Mucosa of gallbladder (tissue), 1 donor: ENCODE results near the gene MNT. TPM values are rescaled to one million over a fixed set of nuclear protein-coding genes. Genes with fewer than 3 reads are reported as not detected.
A peak's percentile ranks its signal among the peaks of the same experiment; 100 is the strongest.

Experiments used
- DNase-seq: peaks from one replicate; pipeline ENCODE4 v3.0.0-alpha.2; 2020; ENCODE audit warnings: low spot score
- total RNA-seq: library from RNA; stranded (reverse); gene quantifications from one replicate; pipeline ENCODE4 v1.2.1, GENCODE V29; 2021
- donor health status: DM: no; HTN: no; CAD: no.

MNT gene
- total RNA-seq, 1 donor from 2014 or later, result 44.0 TPM

DNA sequence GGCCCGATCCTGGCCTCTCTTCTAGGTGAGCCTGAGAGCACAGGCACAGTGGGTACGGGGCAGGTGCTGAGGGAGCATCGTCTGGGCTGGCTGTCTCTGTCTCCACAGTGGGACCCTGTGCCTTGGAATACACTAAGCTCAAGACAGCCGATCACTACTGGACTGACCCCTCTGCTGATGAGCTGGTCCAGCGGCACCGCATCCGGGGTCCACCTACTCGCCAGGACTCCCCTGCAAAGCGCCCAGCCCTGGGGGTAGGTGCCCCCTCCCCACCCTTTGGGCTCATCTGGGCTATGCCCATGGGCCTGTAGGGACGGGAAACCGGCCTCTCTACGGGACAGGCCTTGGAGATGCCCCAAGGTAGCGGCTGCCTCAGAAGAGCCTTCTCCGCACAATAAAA, 38.0 kb downstream of the MNT start:
- no peak for DNase-seq

DNA sequence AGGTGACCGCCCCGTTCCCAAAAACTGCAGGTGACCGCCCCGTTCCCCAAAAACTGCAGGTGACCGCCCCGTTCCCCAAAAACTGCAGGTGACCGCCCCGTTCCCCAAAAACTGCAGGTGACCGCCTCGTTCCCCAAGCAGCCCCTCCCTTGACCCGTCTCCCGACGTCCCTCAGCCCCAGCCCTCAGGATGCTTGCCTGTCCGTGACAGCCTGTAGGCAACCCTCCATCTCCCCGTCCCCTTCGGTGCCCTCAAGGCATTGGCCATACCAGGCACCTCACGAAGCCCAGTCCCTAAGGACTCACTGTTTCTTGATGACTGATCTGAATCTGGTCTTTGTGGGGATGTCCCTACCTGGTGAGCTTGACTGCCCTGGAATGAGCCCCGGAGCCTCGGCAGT, 38.4 kb downstream of the MNT start:
- no peak for DNase-seq

DNA sequence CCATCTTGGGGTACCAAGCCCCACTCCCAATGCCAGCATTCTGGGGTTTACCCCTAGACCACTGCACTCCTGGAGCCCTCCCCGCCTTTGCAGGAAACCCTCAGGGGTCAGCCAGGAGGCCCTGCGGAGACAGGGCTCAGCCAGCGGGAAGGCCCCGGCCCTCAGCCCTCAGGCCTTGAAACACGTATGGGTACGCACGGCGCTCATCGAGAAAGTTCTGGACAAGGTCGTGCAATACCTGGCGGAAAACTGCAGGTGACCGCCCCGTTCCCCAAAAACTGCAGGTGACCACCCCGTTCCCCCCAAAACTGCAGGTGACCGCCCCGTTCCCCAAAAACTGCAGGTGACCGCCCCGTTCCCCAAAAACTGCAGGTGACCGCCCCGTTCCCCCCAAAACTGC, 38.8 kb downstream of the MNT start:
- no peak for DNase-seq

DNA sequence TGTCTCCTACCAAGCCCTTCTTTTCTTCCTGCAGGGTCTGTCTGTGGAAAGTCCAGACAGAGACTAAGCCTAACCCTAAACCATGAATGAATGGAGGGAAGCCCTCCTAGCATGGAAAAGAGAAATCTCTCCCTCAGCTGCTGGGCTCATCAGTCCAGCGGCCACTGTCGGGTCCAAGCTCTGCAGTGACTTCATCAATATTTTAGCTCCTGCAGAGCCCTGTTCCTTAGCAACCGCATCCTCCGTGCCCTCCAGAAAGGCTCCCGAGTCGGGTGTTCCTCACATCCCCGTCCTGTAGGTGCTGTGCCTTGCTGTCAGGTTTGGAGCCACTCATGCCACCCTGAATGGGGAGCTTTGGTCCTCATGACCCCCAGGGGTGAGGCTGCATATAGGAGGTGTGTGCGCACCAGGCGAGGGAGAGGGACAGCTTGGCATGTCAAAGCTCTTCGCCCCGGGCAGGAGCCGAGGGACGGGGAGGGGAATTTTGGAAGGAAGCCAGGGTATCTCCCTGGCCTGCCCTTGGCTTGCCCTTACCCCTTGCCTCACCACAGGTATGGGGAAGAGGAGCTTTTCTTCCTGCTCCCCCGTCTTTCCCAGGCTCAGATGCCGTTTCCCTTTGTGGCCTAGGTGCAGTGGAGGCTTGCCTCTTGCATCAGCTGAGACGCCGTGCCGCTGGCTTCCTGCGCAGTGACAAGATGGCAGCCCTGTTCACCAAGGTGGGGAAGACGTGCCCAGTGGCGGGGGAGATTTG, 39.7 kb downstream of the MNT start:
- no peak for DNase-seq

- DNase-seq, result no peak
Observed at GRCh38 chr17:2357931-2358434, 42.9 kb downstream of the MNT start.

DNA sequence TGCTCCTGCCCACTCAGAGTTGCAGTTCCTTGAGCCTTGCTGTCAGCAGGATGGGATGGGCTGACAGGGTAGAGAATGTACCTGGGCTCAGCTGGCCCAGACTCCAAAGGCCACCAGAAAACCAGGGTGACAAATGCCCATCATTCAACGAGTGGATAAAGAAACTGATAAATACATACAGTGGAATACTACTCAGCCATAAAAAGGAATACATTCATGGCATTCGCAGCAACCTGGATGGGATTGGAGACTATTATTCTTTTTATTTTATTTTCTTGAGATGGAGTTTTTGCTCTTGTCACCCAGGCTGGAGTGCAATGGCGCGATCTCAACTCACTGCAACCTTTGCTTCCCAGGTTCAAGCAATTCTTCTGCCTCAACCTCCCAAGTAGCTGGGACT, 43.6 kb downstream of the MNT start:
- DNase-seq, result no peak

DNA sequence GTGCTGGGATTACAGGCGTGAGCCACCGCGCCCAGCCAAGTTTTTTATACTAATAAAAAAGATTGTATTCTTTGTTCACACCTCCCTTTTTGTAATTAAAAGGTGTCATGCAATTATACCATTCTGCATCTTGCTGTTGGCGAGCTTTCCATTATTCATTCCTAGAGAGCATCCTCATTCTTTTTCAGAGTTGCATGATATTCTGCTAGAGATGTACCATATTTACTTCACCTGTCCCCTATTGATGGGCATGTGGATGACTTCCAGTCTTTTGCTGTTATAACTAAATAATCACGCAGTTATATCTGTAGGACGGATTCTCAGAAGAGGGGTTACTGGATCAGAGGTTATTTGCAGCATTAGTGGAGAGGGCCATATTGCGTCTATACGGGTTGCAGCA, 46.5 kb downstream of the MNT start:
- no peak for DNase-seq

DNA sequence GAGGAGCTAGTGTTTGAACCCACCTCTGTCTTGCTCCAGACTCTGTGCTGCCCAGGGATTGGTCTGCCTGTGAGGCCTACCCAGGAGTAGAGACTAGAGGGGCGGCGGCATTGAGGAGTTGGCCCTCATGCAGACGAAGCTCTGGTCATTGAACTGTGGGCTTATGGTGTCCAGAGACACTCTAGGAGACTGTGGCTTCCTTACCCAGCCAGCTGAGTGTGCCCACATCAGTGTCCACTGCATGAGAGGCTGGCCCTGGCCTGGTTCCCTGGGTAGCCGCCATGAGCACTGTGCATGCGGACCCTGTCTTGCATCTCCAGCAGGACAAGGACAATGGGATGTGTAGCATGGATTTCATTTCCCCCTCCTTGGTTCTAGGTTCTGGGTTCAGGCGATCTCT, 49.6 kb downstream of the MNT start:
- DNase-seq, result no peak

- DNase-seq, result peak; percentile 67
Observed at GRCh38 chr17:2347805-2348685, 52.8 kb downstream of the MNT start.

DNA sequence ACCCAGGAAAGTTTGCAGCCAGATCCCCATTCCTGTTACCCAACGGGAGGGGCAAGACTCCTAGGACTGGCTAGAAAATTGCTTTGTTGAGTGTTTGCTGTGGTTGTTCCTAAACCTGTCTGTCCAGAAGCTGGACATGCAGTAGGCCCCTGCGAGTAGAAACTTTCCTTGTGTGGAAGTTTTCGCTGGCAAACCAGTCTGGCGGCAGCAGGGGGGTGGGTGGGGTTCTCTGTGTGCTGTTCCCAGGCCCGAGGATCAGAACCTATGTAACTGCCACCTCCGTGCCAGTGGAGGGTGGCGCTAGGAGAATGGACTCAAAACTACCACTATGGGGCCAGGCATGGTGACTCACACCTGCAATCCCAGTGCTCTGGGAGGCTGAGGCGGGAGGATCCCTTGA, 54.4 kb downstream of the MNT start:
- DNase-seq, result no peak

GRCh38 chr17:2344528-2344927, 56.3 kb downstream of the MNT start:
- no peak for DNase-seq

DNA sequence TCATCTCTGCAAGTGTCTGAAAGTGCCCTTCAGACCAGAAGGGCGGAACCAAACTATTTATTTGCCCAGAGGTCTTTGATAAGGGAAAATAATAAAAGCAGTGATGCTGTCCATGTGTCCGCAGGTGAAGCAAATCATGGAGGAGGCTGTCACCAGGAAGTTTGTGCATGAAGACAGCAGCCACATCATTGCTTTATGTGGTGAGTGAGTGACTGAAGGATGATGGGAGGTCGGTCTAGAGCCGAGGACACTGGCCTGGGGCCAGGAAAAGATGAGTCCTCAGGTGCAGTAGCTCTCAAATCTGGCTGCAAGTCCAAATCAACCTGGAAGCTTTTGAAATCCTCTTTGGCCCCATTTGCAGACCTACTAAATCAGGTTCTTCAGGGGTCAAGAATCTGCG, 57.4 kb downstream of the MNT start:
- DNase-seq, result no peak

DNA sequence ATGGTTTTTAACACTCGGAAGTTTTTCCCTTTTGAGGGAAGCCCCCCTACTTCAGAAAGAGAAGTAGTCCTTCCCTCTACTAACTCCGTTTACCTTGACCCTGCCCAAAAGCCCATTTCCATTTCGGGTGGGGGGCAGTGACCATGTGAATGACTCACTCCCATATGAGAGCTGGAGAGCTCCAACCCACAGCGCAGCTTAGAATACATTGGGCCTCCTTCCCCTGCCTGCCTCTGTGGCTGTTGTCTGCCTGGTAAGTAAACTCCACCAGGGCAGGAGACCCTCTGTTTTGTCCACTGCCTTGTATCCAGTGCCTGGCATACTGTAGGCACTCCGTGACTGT, 62.6 kb downstream of the MNT start:
- no peak for DNase-seq

- DNase-seq, result peak; percentile 45
Observed at GRCh38 chr17:2337544-2338314, 63.1 kb downstream of the MNT start.

GRCh38 chr17:2336852-2337543, 63.9 kb downstream of the MNT start, which contains the start of gene SGSM2:
Gene SGSM2, plus strand, starts transcription at chr17:2337501. Its CDS starts 188 bp downstream, at chr17:2337689.
- DNase-seq, result no peak

DNA sequence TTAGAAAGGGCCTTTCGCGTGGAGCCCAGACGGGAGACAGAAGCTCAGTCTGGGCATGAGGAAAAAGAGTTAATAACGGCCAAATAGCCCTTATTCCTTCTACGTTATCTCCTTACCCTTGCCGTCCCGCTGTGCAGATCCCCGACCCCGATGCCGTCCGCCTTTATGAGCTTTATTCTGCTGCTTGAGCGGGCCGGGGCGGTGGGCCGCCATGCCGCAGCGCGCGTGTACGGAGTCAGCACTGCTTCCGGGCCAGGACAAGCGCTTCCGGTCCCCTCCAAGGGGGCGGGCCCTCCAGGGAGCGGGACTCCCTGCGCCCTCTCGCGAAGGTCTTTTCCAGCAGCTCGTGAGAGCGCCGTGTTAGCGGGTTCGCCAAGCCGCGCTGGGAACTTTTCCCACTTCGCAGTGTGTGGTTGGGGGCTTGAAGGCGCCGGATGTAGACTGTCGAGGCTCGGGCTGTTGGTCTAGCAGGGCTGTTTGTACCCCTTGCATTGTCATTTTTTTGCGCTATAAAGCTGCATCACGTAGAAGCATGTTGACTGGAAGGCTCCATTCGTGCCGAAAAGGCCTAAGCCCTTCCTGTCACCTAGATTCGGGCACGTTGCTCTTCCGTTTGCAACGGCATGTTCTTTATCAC, 64.5 kb downstream of the MNT start, which contains the start of gene TSR1:
TSR1 (minus strand) TSS at position 243 of the 637 bp plus-strand sequence; CDS start at position 213, 30 bp downstream.
- peak; percentile 91 for DNase-seq

DNA sequence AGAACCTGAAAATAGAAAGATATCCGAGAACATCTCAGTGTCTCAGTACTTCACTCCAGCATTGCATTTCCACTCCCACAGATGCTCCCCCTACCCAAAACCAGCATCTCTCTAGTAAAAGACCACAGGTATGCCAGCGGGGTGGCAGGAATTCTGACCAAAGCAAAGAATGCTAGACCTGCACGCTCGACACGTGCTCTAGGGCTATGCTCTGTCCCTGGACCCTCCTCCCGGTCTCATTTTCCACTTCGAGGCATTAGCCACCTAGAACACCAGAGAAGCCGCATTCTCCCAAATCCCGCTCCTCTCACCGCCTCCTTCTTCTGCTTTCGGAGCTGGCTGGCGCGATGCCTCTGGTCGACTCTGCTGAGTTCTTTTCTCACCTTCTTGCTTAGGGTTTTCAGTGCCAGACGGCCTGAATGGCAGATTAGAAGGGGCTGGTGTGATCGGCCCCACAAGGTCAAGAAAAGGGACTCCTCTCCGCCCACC, 65.1 kb downstream of the MNT start:
- no peak for DNase-seq
